ENCODE measurements around the gene CASP7. TPM values are rescaled to one million over a fixed set of nuclear protein-coding genes. Genes with fewer than 3 reads are reported as not detected.

CASP7 gene
- total and polyA plus RNA-seq, 10 of the 15 experiments (the other 5 are each of a cell fraction or from before 2014, with no cell fraction given) = 23.7 to 34.4 (median 28.7) TPM

DNA sequence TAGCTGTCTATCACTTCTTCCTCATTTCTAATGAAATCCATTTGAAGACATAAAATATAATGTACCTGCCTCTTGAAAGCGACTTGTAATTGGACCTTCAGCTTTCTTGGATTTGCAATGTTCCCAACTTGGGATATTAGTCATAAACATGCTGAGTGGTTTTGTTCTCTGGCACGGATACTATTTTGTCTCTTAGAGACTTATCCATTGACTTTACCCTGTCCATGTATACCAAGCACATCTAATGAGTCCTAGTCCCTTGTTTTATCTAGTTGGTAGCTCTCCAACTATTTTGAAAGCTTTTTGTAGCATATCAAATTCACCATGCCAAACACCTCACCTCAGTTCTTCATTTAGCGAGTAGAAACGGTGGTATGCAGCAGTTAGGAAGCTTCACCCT is 90.6 kb downstream of the CASP7 start:
- ChIA-PET RAD21 (ENCODE audit: unreplicated experiment) (no interaction called here), CTCF (interaction anchor here (1.0 kb wide), 1 partner anchor 11 kb away, joined by 3 read pairs; no protein-coding TSS in a partner anchor), SMC1A (ENCODE audit: uncharacterized antibody, unreplicated experiment) (interaction anchor here (1.3 kb wide), 1 partner anchor 28 kb away, joined by 4 read pairs; no protein-coding TSS in a partner anchor), POLR2A (no interaction called here)
- in situ Hi-C loops (cut with MboI) = no loop called here
- Histone ChIP-seq H3K4me1 (ENCODE audit: control insufficient read depth, insufficient read depth, low read length) (no peaks in the 10 kb centered on the region), H3K9me3 (replicated peaks; ENCODE audit: control insufficient read depth, insufficient read depth, low read length) (no peaks in the 10 kb centered on the region; the same call in 2 of the 3 replicates), H3K36me3 (ENCODE audit: control insufficient read depth in 2 of 2, insufficient read depth in 2 of 2, low read length in 1 of 2) (no peaks in the 10 kb centered on the region), H3K9ac (ENCODE audit: control insufficient read depth, insufficient read depth, low read length) (no peak overlapping the region), H3K27ac (ENCODE audit: control insufficient read depth, insufficient read depth) (no peak overlapping the region), H3K27me3 (replicated peaks in 1 of 2; ENCODE audit: control insufficient read depth in 2 of 2, insufficient read depth in 2 of 2, low read length in 1 of 2) (peaks cover 0 to 3% of the 10 kb centered on the region in 2 experiments; a peak in 3 of 4 replicates), H3K79me2 (ENCODE audit: control insufficient read depth, insufficient read depth, low read length) (no peaks in the 10 kb centered on the region), H4K20me1 (ENCODE audit: control insufficient read depth, insufficient read depth) (no peaks in the 10 kb centered on the region), H3K4me2 (ENCODE audit: control insufficient read depth, insufficient read depth) (no peak overlapping the region), H2AFZ (ENCODE audit: control insufficient read depth, low read depth, low read length) (no peak overlapping the region), H3K4me3 (no peak overlapping the region)
- no peak for ATAC-seq
- no peak for FAIRE-seq
- no peak for DNase-seq (ENCODE audit: low read depth, low spot score)
- no TSS peak for BruUV-seq (replicated peaks)
- intact Hi-C loops (cut with micrococcal nuclease; ENCODE audit: unreplicated experiment) = no loop called here
- TF ChIP-seq TCF7 (IDR thresholded peaks at IDR 0.05; ENCODE audit: borderline replicate concordance) = no peak
- TF ChIP-seq ATF2 (IDR thresholded peaks at IDR 0.05; ENCODE audit: low read length) = no peak
- TF ChIP-seq JUNB (IDR thresholded peaks at IDR 0.05) = no peak
- no peak for TF ChIP-seq SMAD5 (IDR thresholded peaks at IDR 0.05; ENCODE audit: low read depth)
- TF ChIP-seq, protein P1, sequence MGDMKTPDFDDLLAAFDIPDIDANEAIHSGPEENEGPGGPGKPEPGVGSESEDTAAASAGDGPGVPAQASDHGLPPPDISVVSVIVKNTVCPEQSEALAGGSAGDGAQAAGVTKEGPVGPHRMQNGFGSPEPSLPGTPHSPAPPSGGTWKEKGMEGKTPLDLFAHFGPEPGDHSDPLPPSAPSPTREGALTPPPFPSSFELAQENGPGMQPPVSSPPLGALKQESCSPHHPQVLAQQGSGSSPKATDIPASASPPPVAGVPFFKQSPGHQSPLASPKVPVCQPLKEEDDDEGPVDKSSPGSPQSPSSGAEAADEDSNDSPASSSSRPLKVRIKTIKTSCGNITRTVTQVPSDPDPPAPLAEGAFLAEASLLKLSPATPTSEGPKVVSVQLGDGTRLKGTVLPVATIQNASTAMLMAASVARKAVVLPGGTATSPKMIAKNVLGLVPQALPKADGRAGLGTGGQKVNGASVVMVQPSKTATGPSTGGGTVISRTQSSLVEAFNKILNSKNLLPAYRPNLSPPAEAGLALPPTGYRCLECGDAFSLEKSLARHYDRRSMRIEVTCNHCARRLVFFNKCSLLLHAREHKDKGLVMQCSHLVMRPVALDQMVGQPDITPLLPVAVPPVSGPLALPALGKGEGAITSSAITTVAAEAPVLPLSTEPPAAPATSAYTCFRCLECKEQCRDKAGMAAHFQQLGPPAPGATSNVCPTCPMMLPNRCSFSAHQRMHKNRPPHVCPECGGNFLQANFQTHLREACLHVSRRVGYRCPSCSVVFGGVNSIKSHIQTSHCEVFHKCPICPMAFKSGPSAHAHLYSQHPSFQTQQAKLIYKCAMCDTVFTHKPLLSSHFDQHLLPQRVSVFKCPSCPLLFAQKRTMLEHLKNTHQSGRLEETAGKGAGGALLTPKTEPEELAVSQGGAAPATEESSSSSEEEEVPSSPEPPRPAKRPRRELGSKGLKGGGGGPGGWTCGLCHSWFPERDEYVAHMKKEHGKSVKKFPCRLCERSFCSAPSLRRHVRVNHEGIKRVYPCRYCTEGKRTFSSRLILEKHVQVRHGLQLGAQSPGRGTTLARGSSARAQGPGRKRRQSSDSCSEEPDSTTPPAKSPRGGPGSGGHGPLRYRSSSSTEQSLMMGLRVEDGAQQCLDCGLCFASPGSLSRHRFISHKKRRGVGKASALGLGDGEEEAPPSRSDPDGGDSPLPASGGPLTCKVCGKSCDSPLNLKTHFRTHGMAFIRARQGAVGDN (IDR thresholded peaks at IDR 0.05) = no peak
- no peak for TF ChIP-seq MYC (IDR thresholded peaks at IDR 0.05; ENCODE audit: insufficient read depth, insufficient read length, insufficient replicate concordance, low read length, severe bottlenecking)
- no peak for TF ChIP-seq NFXL1 (IDR thresholded peaks at IDR 0.05; ENCODE audit: borderline replicate concordance)
- no peak for TF ChIP-seq CHD4 (IDR thresholded peaks at IDR 0.05)
- TF ChIP-seq, protein P2, sequence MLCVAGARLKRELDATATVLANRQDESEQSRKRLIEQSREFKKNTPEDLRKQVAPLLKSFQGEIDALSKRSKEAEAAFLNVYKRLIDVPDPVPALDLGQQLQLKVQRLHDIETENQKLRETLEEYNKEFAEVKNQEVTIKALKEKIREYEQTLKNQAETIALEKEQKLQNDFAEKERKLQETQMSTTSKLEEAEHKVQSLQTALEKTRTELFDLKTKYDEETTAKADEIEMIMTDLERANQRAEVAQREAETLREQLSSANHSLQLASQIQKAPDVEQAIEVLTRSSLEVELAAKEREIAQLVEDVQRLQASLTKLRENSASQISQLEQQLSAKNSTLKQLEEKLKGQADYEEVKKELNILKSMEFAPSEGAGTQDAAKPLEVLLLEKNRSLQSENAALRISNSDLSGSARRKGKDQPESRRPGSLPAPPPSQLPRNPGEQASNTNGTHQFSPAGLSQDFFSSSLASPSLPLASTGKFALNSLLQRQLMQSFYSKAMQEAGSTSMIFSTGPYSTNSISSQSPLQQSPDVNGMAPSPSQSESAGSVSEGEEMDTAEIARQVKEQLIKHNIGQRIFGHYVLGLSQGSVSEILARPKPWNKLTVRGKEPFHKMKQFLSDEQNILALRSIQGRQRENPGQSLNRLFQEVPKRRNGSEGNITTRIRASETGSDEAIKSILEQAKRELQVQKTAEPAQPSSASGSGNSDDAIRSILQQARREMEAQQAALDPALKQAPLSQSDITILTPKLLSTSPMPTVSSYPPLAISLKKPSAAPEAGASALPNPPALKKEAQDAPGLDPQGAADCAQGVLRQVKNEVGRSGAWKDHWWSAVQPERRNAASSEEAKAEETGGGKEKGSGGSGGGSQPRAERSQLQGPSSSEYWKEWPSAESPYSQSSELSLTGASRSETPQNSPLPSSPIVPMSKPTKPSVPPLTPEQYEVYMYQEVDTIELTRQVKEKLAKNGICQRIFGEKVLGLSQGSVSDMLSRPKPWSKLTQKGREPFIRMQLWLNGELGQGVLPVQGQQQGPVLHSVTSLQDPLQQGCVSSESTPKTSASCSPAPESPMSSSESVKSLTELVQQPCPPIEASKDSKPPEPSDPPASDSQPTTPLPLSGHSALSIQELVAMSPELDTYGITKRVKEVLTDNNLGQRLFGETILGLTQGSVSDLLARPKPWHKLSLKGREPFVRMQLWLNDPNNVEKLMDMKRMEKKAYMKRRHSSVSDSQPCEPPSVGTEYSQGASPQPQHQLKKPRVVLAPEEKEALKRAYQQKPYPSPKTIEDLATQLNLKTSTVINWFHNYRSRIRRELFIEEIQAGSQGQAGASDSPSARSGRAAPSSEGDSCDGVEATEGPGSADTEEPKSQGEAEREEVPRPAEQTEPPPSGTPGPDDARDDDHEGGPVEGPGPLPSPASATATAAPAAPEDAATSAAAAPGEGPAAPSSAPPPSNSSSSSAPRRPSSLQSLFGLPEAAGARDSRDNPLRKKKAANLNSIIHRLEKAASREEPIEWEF (IDR thresholded peaks at IDR 0.05; ENCODE audit: insufficient replicate concordance, low read depth, low read length) = no peak
- no peak for TF ChIP-seq SP1 (IDR thresholded peaks at IDR 0.05; ENCODE audit: low read depth, low read length)
- TF ChIP-seq, protein P3, sequence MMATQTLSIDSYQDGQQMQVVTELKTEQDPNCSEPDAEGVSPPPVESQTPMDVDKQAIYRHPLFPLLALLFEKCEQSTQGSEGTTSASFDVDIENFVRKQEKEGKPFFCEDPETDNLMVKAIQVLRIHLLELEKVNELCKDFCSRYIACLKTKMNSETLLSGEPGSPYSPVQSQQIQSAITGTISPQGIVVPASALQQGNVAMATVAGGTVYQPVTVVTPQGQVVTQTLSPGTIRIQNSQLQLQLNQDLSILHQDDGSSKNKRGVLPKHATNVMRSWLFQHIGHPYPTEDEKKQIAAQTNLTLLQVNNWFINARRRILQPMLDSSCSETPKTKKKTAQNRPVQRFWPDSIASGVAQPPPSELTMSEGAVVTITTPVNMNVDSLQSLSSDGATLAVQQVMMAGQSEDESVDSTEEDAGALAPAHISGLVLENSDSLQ (IDR thresholded peaks at IDR 0.05) = no peak
- TF ChIP-seq RCOR1 (conservative IDR thresholded peaks at IDR 0.05; ENCODE audit: low read depth, low read length) = no peak
- no peak for TF ChIP-seq BCL11A (IDR thresholded peaks at IDR 0.05; ENCODE audit: low read depth, low read length)
- 27% methylated on average over 4 of the region's 4 CpGs for WGBS (ENCODE audit: insufficient coverage, insufficient replicate concordance, low lambda C conversion rate, missing lambda C conversion rate)
